GM23338 (cell line): ENCODE measurements around the gene PGM1.

Experiments used
- CREB1 ChIP-seq: fragments of 250-450 bp; sonication (Bioruptor Pico); IDR thresholded peaks from 2 replicates; pipeline ENCODE4 v1.5.0; 2020; ENCODE audit warnings: low read depth, mild to moderate bottlenecking, moderate library complexity
- EZH2 ChIP-seq: fragments of 200-600 bp; sonication (generic); IDR thresholded peaks from one replicate; pipeline ENCODE4 v1.8.0; 2017; ENCODE audit warnings: antibody characterized with exemption, mild to moderate bottlenecking, low read depth; ENCODE audit not compliant: unreplicated experiment
- EZH2phosphoT487 ChIP-seq: fragments of 200-600 bp; sonication (generic); IDR thresholded peaks from one replicate; pipeline ENCODE4 v1.8.1; 2018; ENCODE audit warnings: antibody characterized with exemption; ENCODE audit not compliant: unreplicated experiment
- JUNB ChIP-seq: IDR thresholded peaks from one replicate; pipeline ENCODE4 v1.6.1; 2016; ENCODE audit warnings: antibody characterized with exemption; ENCODE audit not compliant: unreplicated experiment
- NANOG ChIP-seq: IDR thresholded peaks from 2 replicates; pipeline ENCODE4 v1.6.1; 2016; ENCODE audit warnings: antibody characterized with exemption, borderline replicate concordance
- POLR2AphosphoS5 ChIP-seq: IDR thresholded peaks from 2 replicates; pipeline ENCODE4 v1.6.1; 2016; ENCODE audit warnings: antibody characterized with exemption, low read depth
- STAT1 ChIP-seq: IDR thresholded peaks from one replicate; pipeline ENCODE4 v1.6.1; 2016; ENCODE audit warnings: antibody characterized with exemption; ENCODE audit not compliant: unreplicated experiment
- ZNF114 ChIP-seq: fragments of 250-450 bp; sonication (Bioruptor Pico); IDR thresholded peaks from 2 replicates; pipeline ENCODE4 v1.5.0; 2020; ENCODE audit warnings: mild to moderate bottlenecking, moderate library complexity
- ZNF331 ChIP-seq: fragments of 250-450 bp; sonication (Bioruptor Pico); IDR thresholded peaks from 2 replicates; pipeline ENCODE4 v1.5.0; 2020; ENCODE audit warnings: low read depth, mild to moderate bottlenecking, moderate library complexity
- TF ChIP-seq, protein P1 (sequence below), 2 experiments: fragments of 200-600 bp in 1 of 2; sonication (generic) in 1 of 2; conservative IDR thresholded peaks; 2 replicates each; pipeline versions ENCODE4 v1.5.1 to v1.6.1; 2016 to 2017; ENCODE audit warnings: antibody characterized with exemption in 2 of 2, low read depth in 2 of 2, mild to moderate bottlenecking in 2 of 2, moderate library complexity in 1 of 2
- TF ChIP-seq, protein P2 (sequence below): IDR thresholded peaks from one replicate; pipeline ENCODE4 v1.6.1; 2018; ENCODE audit warnings: antibody characterized with exemption; ENCODE audit not compliant: unreplicated experiment

GRCh38 chr1:63659448-63659847, 66.2 kb downstream of the PGM1 start:
- no peak for TF ChIP-seq EZH2
- TF ChIP-seq CREB1 (CRISPR knock-in tag) = no peak
- no peak for TF ChIP-seq POLR2AphosphoS5
- TF ChIP-seq ZNF114 (CRISPR knock-in tag) = no peak
- TF ChIP-seq, protein P1, sequence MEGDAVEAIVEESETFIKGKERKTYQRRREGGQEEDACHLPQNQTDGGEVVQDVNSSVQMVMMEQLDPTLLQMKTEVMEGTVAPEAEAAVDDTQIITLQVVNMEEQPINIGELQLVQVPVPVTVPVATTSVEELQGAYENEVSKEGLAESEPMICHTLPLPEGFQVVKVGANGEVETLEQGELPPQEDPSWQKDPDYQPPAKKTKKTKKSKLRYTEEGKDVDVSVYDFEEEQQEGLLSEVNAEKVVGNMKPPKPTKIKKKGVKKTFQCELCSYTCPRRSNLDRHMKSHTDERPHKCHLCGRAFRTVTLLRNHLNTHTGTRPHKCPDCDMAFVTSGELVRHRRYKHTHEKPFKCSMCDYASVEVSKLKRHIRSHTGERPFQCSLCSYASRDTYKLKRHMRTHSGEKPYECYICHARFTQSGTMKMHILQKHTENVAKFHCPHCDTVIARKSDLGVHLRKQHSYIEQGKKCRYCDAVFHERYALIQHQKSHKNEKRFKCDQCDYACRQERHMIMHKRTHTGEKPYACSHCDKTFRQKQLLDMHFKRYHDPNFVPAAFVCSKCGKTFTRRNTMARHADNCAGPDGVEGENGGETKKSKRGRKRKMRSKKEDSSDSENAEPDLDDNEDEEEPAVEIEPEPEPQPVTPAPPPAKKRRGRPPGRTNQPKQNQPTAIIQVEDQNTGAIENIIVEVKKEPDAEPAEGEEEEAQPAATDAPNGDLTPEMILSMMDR (conservative IDR thresholded peaks at IDR 0.05; ENCODE audit: low read depth in 2 of 2) = no peak
- no peak for TF ChIP-seq JUNB
- TF ChIP-seq, protein P2, sequence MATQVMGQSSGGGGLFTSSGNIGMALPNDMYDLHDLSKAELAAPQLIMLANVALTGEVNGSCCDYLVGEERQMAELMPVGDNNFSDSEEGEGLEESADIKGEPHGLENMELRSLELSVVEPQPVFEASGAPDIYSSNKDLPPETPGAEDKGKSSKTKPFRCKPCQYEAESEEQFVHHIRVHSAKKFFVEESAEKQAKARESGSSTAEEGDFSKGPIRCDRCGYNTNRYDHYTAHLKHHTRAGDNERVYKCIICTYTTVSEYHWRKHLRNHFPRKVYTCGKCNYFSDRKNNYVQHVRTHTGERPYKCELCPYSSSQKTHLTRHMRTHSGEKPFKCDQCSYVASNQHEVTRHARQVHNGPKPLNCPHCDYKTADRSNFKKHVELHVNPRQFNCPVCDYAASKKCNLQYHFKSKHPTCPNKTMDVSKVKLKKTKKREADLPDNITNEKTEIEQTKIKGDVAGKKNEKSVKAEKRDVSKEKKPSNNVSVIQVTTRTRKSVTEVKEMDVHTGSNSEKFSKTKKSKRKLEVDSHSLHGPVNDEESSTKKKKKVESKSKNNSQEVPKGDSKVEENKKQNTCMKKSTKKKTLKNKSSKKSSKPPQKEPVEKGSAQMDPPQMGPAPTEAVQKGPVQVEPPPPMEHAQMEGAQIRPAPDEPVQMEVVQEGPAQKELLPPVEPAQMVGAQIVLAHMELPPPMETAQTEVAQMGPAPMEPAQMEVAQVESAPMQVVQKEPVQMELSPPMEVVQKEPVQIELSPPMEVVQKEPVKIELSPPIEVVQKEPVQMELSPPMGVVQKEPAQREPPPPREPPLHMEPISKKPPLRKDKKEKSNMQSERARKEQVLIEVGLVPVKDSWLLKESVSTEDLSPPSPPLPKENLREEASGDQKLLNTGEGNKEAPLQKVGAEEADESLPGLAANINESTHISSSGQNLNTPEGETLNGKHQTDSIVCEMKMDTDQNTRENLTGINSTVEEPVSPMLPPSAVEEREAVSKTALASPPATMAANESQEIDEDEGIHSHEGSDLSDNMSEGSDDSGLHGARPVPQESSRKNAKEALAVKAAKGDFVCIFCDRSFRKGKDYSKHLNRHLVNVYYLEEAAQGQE = no peak
- TF ChIP-seq NANOG = no peak
- no peak for TF ChIP-seq ZNF331 (CRISPR knock-in tag)
- no peak for TF ChIP-seq EZH2phosphoT487
- no peak for TF ChIP-seq STAT1
